ENCODE data around the gene FAM124B.

The FAM124B gene

DNA sequence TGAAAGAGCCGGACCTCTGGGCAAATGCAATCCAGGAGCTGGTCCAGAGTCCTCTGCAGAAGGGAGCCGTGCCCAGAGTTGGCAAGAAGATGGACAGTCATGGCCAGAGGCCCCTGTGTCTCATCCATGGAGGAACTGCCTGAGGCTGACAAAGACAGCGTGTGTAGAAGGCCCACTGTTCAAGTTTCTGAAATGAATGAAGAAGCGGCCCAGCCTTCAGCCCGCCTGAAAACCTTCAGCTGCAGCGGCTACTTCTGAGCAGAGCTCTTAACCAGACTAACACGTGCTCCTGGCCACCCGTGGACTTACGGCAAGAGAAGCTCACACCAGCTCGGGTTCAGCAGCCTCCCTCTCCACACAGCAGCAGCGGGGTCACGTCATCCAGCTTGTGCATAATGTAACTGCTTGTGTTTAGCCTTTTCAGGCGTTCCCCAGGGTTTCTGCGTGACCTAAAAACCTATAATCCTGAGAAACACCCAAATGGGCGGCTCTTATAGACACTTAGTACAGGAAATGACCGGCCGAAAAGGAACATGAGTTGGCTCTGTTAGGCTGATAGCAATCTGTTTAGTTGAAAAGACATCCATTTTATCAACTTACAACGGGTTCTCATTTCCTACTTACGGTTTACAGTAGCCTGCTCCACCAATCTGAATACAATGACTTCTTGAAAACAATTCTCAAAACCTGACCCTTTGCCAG is at the start of gene FAM124B:
TSS of gene FAM124B (minus strand) at position 467 of the 702 bp plus-strand sequence. CDS start at position 128, 339 bp downstream.
- TF ChIP-seq, protein P1, sequence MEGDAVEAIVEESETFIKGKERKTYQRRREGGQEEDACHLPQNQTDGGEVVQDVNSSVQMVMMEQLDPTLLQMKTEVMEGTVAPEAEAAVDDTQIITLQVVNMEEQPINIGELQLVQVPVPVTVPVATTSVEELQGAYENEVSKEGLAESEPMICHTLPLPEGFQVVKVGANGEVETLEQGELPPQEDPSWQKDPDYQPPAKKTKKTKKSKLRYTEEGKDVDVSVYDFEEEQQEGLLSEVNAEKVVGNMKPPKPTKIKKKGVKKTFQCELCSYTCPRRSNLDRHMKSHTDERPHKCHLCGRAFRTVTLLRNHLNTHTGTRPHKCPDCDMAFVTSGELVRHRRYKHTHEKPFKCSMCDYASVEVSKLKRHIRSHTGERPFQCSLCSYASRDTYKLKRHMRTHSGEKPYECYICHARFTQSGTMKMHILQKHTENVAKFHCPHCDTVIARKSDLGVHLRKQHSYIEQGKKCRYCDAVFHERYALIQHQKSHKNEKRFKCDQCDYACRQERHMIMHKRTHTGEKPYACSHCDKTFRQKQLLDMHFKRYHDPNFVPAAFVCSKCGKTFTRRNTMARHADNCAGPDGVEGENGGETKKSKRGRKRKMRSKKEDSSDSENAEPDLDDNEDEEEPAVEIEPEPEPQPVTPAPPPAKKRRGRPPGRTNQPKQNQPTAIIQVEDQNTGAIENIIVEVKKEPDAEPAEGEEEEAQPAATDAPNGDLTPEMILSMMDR (IDR thresholded peaks at IDR 0.05; ENCODE audit: low read depth, low read length, missing control alignments) = no peak
- peak; percentile 25 for DNase-seq (ENCODE audit: extremely low read depth, low read depth)
- no peak within 1 kb of the TSS for H3K4me3 ChIP-seq (replicated peaks; ENCODE audit: low read depth, low read length)

GRCh38 chr2:224449212-224450147 is 47.6 kb upstream of the FAM124B start:
- no peak for DNase-seq (ENCODE audit: extremely low read depth, low read depth)
- TF ChIP-seq, protein P1 (IDR thresholded peaks at IDR 0.05; ENCODE audit: low read depth, low read length, missing control alignments) = peak; percentile 62
- no peak overlapping the region for H3K4me3 ChIP-seq (replicated peaks; ENCODE audit: low read depth, low read length)

GRCh38 chr2:224448236-224448635 is 46.3 kb upstream of the FAM124B start:
- TF ChIP-seq, protein P1 (IDR thresholded peaks at IDR 0.05; ENCODE audit: low read depth, low read length, missing control alignments) = no peak
- no peak for DNase-seq (ENCODE audit: extremely low read depth, low read depth)
- H3K4me3 ChIP-seq (replicated peaks; ENCODE audit: low read depth, low read length) = no peak overlapping the region

- TF ChIP-seq, protein P1 (IDR thresholded peaks at IDR 0.05; ENCODE audit: low read depth, low read length, missing control alignments) = no peak
- H3K4me3 ChIP-seq (replicated peaks; ENCODE audit: low read depth, low read length) = no peak overlapping the region
- no peak for DNase-seq (ENCODE audit: extremely low read depth, low read depth)
Observed at GRCh38 chr2:224444783-224445182, 42.9 kb upstream of the FAM124B start.

DNA sequence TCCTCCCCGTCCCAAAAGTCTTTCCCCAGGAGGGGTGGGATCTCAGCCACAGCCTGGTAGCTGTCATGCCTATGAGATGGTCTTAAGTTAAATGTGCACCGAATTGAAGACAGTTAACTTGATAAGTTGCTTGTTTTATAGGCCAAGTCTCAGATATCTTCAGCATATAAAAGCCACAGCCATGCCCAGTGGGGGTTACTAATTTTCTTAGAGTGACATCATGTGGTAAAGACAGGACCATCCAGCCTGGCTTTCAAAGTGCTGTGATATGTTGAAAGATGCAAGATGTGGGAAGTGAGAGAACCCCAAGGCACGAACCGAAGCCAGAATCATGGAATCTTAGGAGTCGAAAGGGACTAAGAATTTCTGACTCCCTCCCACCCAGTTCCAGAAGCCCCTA is 42.1 kb upstream of the FAM124B start:
- TF ChIP-seq, protein P1 (IDR thresholded peaks at IDR 0.05; ENCODE audit: low read depth, low read length, missing control alignments) = no peak
- H3K4me3 ChIP-seq (replicated peaks; ENCODE audit: low read depth, low read length) = no peak overlapping the region

GRCh38 chr2:224442071-224442967 is 40.4 kb upstream of the FAM124B start:
- no peak for DNase-seq (ENCODE audit: extremely low read depth, low read depth)
- peak overlapping the region; percentile 46 for H3K4me3 ChIP-seq (replicated peaks; ENCODE audit: low read depth, low read length)
- TF ChIP-seq, protein P1 (IDR thresholded peaks at IDR 0.05; ENCODE audit: low read depth, low read length, missing control alignments) = no peak

More for the DNA sequence above, 42.1 kb upstream of the FAM124B start:
- DNase-seq (ENCODE audit: extremely low read depth, low read depth) = no peak

Measured in HFF-Myc (cell line).